Keratinocyte (primary cell): ENCODE measurements around the gene PTPN12. TPM values are rescaled to one million over a fixed set of nuclear protein-coding genes. Genes with fewer than 3 reads are reported as not detected.

Experiments used
- DNase-seq: peaks from one replicate; pipeline ENCODE4 v3.0.0-alpha.2; 2011; ENCODE audit warnings: low read depth, missing footprints, low spot score
- FAIRE-seq: peaks from 2 replicates; lab custom pipeline; 2011; peaks lifted over from hg19 to GRCh38; lab: Jason Lieb, UNC
- H2AFZ ChIP-seq: 2 replicates; pipeline ENCODE4 v1.6.0; 2012; ENCODE audit warnings: low read length, control low read depth, inconsistent platforms; ENCODE audit not compliant: control insufficient read depth
- H3K27ac ChIP-seq: 2 replicates; pipeline ENCODE4 v1.5.1; 2011; ENCODE audit warnings: low read length; ENCODE audit not compliant: control insufficient read depth, insufficient read depth
- H3K27me3 ChIP-seq: 3 replicates; pipeline ENCODE4 v1.6.0; 2011; ENCODE audit warnings: low read length; ENCODE audit not compliant: control insufficient read depth, insufficient read depth; ENCODE audit errors: extremely low read depth
- H3K36me3 ChIP-seq, 2 experiments: 2 replicates in 1 of 2; 3 replicates in 1 of 2; pipeline ENCODE4 v1.5.1; 2011; ENCODE audit warnings: low read length in 2 of 2, mild to moderate bottlenecking in 1 of 2; ENCODE audit not compliant: control insufficient read depth in 2 of 2, insufficient read depth in 2 of 2; ENCODE audit errors: extremely low read depth in 1 of 2
- H3K4me1 ChIP-seq: 3 replicates; pipeline ENCODE4 v1.5.1; 2011; ENCODE audit warnings: low read length; ENCODE audit not compliant: control insufficient read depth, insufficient read depth; ENCODE audit errors: extremely low read depth
- H3K4me2 ChIP-seq: 3 replicates; pipeline ENCODE4 v1.6.0; 2011; ENCODE audit warnings: low read depth, low read length; ENCODE audit not compliant: control insufficient read depth, insufficient read depth; ENCODE audit errors: extremely low read depth
- H3K4me3 ChIP-seq, 3 experiments: fragments of 200-600 bp in 1 of 3; sonication (generic) in 1 of 3; 2 replicates in 2 of 3; 3 replicates in 1 of 3; pipeline ENCODE4 v1.5.1; 2011 to 2016; ENCODE audit warnings: low read length in 3 of 3, mild to moderate bottlenecking in 3 of 3, control low read depth in 2 of 3, inconsistent platforms in 1 of 3, low read depth in 1 of 3, mixed read lengths in 1 of 3, mixed run types in 1 of 3, moderate library complexity in 1 of 3; ENCODE audit not compliant: control insufficient read depth in 2 of 3, insufficient read depth in 2 of 3; ENCODE audit errors: extremely low read depth in 1 of 3
- H3K79me2 ChIP-seq: 2 replicates; pipeline ENCODE4 v1.6.0; 2012; ENCODE audit warnings: low read length; ENCODE audit not compliant: control insufficient read depth, insufficient read depth
- H3K9ac ChIP-seq: 3 replicates; pipeline ENCODE4 v1.6.0; 2011; ENCODE audit warnings: low read length; ENCODE audit not compliant: control insufficient read depth, insufficient read depth; ENCODE audit errors: extremely low read depth
- H3K9me1 ChIP-seq: 3 replicates; pipeline ENCODE4 v1.6.0; 2011; ENCODE audit warnings: low read length; ENCODE audit not compliant: control insufficient read depth, insufficient read depth; ENCODE audit errors: extremely low read depth
- H3K9me3 ChIP-seq: 2 replicates; pipeline ENCODE4 v1.5.1; 2012; ENCODE audit warnings: low read depth, low read length; ENCODE audit not compliant: control insufficient read depth
- H4K20me1 ChIP-seq: 3 replicates; pipeline ENCODE4 v1.6.0; 2011; ENCODE audit warnings: low read length; ENCODE audit not compliant: control insufficient read depth, insufficient read depth; ENCODE audit errors: extremely low read depth
- CTCF ChIP-seq, 3 experiments: IDR thresholded peaks in 1 of 3; conservative IDR thresholded peaks in 1 of 3; optimal IDR thresholded peaks in 1 of 3; 2 replicates in 2 of 3; 3 replicates in 1 of 3; pipeline versions ENCODE3 to v1.5.1; 2011; ENCODE audit warnings: low read length in 3 of 3, mild to moderate bottlenecking in 3 of 3, moderate library complexity in 2 of 3, control low read depth in 1 of 3, inconsistent platforms in 1 of 3; ENCODE audit not compliant: insufficient read depth in 2 of 3; ENCODE audit errors: extremely low read depth in 1 of 3
- EZH2 ChIP-seq: IDR thresholded peaks from one replicate; pipeline ENCODE4 v1.6.1; 2012; ENCODE audit warnings: inconsistent platforms, mild to moderate bottlenecking, low read length, moderate library complexity
- dilution Hi-C: fragments of 300-500 bp; cut with MboI; formaldehyde crosslinking; loops from one replicate; pipeline ENCODE4 v1.7.0; 2020; ENCODE audit warnings: low sequenced_read_pairs; ENCODE audit not compliant: extremely low pct_ligation_motif_present
- polyA plus RNA-seq, 5 experiments: library from polyadenylated mRNA; depleted of rRNA in 3 of 5; stranded (reverse) in 3 of 5; stranded (forward) in 1 of 5; unstranded in 1 of 5; fragments of >200 nt; gene quantifications; 1 replicate in 1 of 5; 2 replicates in 3 of 5; 3 replicates in 1 of 5; pipeline versions ENCODE4 v1.2.1 to v1.2.3, GENCODE V29; 2011 to 2012; ENCODE audit warnings: missing spikeins in 2 of 5, low read depth in 1 of 5, low replicate concordance in 1 of 5

The PTPN12 gene
- polyA plus RNA-seq, 1 donor (not counting 4 experiments of a cell fraction or from before 2014, with no cell fraction given), result 61.1 TPM

DNA sequence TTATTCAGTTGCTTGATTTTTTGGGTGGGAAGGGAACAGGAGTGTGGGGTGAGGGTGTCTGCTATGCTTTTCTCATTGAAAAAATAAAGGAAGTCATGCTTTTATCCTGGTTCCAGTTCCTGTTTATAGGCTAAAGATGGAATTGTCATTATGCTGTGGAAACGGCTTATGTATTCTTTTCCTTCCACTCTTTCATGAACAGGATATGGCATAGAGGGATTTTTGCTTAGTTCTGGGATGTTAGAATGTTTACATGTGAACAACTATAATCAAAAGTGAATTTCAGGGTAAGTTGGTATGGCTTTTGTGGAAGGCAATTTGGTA lies 35.9 kb upstream of the PTPN12 start:
- FAIRE-seq (no peak), DNase-seq (no peak)
- Histone ChIP-seq H4K20me1 (no peaks in the 10 kb centered on the region), H3K9me1 (no peaks in the 10 kb centered on the region), H3K27me3 (no peaks in the 10 kb centered on the region), H3K4me1 (no peaks in the 10 kb centered on the region), H3K4me3 (no peak overlapping the region), H3K4me2 (no peak overlapping the region), H3K79me2 (no peaks in the 10 kb centered on the region), H3K27ac (no peak overlapping the region), H2AFZ (no peak overlapping the region), H3K9me3 (no peaks in the 10 kb centered on the region), H3K36me3 (no peaks in the 10 kb centered on the region), H3K9ac (no peak overlapping the region)
- dilution Hi-C loops, result no loop called here
- no peak for TF ChIP-seq CTCF (optimal IDR thresholded peaks at IDR 0.05 in 1 of 3, IDR thresholded peaks at IDR 0.05 in 1 of 3, conservative IDR thresholded peaks at IDR 0.05 in 1 of 3; ENCODE audit: extremely low read depth in 1 of 3, insufficient read depth in 2 of 3, low read length in 3 of 3)
- TF ChIP-seq EZH2, result no peak

- TF ChIP-seq CTCF (optimal IDR thresholded peaks at IDR 0.05 in 1 of 3, IDR thresholded peaks at IDR 0.05 in 1 of 3, conservative IDR thresholded peaks at IDR 0.05 in 1 of 3; ENCODE audit: extremely low read depth in 1 of 3, insufficient read depth in 2 of 3, low read length in 3 of 3), result no peak
- no peak for TF ChIP-seq EZH2
- no peaks in the 10 kb centered on the region for H3K9me3 ChIP-seq
- H2AFZ ChIP-seq, result no peak overlapping the region
- H3K9ac ChIP-seq, result no peak overlapping the region
- no peak for FAIRE-seq
- no peaks in the 10 kb centered on the region for H3K36me3 ChIP-seq
- H4K20me1 ChIP-seq, result no peaks in the 10 kb centered on the region
- no peaks in the 10 kb centered on the region for H3K27me3 ChIP-seq
- H3K79me2 ChIP-seq, result no peaks in the 10 kb centered on the region
- no peak for DNase-seq
- no peak overlapping the region for H3K4me3 ChIP-seq
- dilution Hi-C loops, result no loop called here
- H3K4me1 ChIP-seq, result no peaks in the 10 kb centered on the region
- H3K27ac ChIP-seq, result no peak overlapping the region
- H3K9me1 ChIP-seq, result no peaks in the 10 kb centered on the region
- H3K4me2 ChIP-seq, result no peak overlapping the region
Measured at GRCh38 chr7:77504951-77505350, 32.1 kb upstream of the PTPN12 start.
